ENCODE data around the gene STMP1.

DNA sequence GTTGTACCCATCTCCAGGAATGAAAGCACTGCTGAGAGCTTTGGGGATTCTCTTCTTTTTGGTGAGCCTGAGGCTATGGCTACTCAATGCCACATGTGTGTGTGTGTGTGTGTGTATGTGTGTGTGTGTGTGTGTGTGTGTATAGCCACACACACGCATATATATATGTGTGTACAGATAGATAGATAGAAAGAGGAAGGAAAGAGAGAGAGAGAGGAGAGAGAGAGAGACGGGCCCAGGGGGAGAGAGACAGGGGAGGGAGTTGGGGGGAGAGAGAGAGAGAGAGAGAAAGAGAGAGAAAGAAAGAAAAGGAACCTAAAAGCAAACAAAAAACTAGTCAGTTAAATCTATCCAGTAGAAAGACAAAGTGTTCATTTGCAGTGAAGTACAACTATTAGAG lies 57.4 kb downstream of the STMP1 start:
- TF ChIP-seq CTCF (optimal IDR thresholded peaks at IDR 0.05 in 1 of 3, IDR thresholded peaks at IDR 0.05 in 1 of 3, conservative IDR thresholded peaks at IDR 0.05 in 1 of 3; ENCODE audit: extremely low read depth in 1 of 3, insufficient read depth in 2 of 3, low read length in 3 of 3) (no peak), EZH2 (IDR thresholded peaks at IDR 0.05; ENCODE audit: low read length) (no peak)

Measured in keratinocyte (primary cell).